GM03348 (cell line): ENCODE data around the gene KDM4B.
A peak's percentile ranks its signal among the peaks of the same experiment; 100 is the strongest.
"Not testable (repeated sequence)": the region's sequence is repeated elsewhere in the genome, so short reads cannot be mapped to it uniquely, and the experiment has no call there.

Experiments used
- DNase-seq: peaks from one replicate; pipeline ENCODE4 v3.0.0; 2012; ENCODE audit warnings: low spot score

The KDM4B gene

DNA sequence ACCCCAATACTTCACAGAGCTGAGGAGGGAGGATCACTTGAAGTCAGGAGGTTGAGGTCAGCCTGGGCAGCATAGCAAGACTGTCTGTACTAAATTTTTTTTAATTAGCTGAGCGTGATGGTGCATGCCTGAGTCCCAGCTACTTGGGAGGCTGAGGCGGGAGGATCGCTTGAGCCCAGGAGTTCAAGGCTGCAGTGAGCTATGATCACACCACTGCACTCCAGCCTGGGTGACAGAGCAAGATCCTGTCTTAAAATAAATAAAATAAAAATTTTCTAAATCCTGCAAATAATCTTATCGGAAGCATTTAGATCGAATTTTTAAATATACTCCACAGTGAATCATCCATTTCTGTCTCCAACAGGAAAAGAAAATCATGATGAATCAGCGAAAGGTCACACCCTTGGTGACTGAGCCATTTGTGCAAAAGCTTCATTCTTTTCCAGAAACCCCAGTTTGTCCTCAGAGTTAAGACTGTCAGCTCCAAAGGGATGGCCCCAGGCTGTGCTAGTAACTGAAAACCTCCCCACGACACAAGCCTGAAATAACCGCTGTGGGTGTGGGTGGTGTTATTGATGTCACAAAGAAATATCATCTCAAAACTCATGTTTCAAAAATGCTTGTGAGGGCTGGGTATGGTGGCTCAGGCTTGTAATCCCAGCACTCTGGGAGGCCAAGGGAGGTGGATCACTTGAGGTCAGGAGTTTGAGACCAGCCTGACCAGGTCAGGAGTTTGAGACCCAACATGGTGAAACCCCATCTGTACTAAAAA is 204.1 kb downstream of the KDM4B start:
- peak; percentile 90 for DNase-seq

DNA sequence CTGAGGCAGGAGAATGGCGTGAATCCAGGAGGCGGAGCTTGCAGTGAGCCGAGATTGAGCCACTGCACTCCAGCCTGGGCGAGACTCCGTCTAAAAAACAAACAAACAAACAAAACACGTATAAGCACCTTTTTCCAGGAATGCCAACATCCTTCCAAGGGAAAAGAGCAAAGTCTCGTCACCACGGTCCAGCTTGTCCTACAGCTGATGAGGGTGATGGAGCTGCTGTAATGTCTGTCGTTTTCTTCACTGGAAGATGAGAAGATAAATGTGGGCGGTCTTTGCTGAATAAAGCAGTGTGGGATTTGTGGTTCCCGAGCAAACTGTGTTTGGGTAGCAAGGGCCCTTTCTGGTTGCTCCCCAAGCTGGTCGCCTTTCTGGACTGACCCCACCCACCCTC is 205.1 kb downstream of the KDM4B start:
- no peak for DNase-seq

DNA sequence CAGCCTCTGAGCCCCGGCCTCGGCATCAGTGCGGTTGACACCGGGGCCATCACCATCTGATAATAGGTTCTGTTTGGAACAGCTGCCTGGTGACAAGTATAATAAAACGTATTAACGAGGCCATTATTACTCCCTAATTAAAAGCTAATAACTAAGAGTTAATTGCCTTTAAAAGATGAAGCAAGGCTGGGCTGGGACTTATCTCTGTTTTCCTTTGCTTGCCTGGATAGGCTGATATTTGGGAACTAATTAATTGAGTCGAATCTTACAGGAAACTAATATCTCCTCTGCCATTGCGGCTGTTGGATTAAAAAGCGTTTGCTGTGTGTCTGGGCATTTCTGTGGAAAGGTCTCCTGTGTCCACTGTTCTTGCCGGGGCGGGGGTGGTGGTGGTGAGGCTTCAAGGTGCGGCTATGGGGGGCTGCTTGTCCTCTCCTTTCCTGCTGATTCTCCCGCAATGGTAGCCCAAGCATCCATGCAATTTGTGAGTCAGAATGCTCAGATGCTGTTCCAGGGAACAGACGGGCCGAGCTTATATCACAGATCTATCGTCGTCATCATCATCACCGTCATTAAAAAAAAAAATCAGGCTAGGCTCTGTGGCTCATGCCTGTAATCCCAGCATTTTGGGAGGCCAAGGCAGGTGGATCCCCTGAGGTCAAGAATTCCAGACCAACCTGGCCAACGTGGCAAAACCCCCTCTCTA is 209.0 kb downstream of the KDM4B start:
- DNase-seq = no peak

DNA sequence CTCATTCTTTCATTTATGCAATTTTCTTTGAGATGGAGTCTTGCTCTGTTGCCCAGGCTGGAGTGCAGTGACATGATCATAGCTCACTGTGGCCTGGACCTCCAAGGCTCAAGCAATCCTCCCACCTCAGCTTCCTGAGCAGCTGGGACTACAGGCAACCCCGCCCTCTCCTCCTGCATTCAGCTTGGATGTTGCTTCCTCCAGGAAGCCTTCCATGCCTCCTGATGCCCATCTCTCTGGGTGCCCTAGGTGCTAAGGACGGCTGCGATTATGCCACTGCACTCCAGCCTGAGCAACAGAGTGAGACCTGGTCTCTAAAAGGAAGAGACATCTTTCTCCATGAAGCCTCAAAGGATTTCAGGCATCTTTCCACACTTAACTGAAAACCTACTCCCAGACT is 209.9 kb downstream of the KDM4B start:
- no peak for DNase-seq

DNA sequence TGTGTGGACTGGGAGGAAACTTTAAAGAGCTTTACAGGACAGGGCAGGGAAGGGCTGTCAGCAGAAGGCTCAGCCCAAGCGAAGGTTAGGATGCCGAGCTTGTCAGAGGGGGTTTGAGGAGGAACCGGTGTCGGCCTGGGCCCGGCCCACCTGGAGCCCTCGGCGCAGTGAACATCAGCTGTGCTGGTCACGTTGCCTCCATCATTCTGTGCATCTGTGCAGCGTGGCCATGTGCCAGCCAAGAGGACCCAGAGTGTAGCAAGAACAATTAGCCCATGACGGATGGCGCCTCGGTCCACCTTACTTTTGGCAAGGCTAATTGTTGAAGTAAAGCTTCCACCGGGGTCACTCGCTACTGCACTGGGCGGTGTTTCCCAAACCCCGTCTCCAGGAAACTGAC is 210.3 kb downstream of the KDM4B start:
- no peak for DNase-seq

DNA sequence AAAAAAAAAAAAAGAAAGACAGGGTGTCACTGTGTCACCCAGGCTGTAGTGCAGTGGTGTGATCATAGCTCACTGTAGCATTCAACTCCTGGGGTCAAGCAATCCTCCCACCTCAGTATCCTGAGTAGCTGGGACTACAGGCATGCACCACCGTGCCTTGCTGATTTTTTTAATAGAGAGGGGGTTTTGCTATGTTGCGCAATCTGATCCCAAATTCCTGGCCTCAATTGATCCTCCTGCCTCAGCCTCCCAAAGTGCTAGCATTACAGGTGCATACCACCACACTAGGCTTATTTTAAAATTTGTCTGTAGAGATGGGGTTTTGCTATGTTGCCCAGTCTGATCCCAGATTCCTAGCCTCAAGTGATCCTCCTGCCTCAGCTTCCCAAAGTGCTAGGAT is 212.4 kb downstream of the KDM4B start:
- DNase-seq = no peak

DNA sequence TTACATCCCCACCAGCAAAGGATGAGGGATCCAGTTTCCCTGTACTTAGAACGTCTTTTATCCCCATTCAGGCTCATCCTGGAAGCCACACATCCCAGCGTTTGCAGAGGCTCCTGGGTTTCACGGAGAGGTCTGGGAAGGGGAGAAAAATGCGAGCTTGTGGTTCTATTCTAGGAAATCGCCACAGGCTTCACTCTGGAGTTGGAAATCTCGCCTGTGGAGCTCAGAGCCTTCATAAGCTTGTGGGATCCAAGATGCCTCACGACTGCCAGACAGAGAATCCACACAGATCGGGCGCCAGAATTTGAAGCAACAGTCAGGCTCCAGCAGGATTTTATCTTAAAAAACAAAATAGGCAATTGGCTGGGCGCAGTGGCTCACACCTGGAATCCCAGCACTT is 213.8 kb downstream of the KDM4B start:
- no peak for DNase-seq

DNA sequence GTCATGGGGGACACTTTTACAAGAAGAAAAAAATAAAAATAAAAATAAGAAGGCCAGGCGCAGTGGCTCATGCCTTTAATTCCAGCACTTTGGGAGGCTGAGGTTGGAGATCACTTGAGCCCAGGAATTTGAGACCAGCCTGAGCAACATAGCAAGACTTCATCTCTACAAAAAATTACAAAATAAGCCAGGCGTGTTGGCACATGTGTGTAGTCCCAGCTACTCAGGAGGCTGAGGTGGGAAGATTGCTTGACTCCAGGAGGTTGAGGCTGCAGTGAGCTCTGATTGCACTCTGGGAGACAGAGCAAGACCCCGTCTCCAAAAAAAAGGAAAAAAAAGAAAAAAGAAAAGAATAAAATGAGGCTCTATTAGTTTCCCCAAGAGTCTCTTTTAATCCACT is 214.7 kb downstream of the KDM4B start:
- no peak for DNase-seq

DNA sequence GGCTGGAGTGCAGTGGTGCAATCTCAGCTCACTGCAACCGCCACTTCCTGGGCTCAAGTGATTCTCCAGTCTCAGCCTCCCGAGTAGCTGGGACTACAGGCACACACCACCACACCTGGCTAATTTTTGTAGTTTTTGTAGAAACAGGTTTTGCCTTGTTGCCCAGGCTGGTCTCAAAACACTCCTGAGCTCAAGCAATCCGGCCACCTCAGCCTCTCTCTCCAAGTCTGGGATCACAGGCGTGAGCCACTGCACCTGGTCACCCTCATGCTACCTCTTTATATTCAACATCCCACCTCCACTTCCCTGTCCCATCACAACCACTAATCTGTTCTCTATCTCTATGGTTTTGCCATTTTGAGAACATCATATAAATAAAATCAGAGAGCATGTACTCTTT is 216.0 kb downstream of the KDM4B start:
- DNase-seq = no peak

DNA sequence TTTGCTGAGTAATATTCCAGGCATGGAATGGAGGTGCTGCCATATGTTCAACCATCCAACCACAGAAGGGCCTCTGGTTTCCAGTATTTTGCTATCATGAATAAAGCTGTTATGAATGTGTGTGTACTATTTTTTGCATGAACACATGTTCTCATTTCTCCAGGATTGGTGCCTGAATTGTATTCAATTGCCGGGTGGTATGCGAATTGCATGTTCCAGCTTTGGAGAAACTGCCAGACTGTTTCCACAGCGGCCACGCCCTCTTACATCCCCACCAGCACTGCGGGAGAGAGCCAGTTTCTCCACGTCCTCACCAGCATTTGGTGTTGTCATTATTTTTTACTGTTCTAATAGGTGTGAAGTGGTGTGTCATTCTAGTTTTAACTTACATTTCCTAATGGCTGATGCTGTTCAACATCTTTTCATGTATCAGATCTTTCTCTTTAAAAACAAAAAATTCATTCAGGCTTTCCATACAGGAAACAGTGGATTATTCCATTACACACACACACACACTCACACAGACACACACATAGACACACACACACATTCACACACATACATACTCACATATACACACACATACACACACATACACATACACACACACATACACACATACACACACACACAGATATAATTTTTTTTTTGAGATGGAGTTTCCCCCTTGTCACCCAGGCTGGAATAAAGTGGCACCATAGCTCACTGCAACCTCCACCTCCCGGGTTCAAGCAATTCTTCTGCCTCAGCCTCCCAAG is 217.6 kb downstream of the KDM4B start:
- peak; percentile 91 for DNase-seq

DNA sequence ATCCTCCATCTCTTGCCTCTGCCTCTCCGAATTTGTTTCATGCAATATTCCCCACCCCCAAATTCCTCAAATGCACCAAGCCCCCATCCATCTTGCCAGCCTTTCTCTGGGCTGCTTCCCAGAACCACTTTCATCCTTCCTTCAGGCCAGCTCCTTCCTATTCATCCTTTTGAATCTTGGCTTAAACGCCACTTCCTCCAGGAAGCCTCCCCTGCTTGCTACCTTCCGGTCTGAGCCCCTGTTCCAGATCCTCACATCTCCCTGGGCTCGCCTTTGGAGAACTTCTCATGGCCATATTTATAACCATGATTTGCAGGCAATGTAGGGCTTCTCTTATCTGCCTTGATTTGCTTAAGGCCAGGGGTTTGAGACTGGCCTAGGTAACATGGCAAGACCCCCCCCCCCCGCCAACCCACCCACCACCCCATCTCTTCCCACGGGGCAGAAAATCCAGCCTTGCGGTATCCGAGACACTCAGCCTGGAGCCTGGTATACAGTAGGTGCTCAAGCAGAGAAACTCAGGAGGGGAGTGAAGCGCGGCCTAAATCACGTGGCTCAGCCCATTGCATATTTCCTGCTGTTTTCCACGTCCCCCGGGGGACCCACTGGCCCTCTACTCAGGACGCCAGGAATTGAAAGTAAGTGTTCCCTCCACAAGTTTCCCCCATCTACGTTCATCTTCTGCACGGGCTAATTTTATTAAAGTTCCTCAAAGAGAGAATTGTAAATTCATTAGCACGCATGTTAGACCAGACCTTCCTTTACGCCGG is 219.8 kb downstream of the KDM4B start:
- DNase-seq = no peak

DNA sequence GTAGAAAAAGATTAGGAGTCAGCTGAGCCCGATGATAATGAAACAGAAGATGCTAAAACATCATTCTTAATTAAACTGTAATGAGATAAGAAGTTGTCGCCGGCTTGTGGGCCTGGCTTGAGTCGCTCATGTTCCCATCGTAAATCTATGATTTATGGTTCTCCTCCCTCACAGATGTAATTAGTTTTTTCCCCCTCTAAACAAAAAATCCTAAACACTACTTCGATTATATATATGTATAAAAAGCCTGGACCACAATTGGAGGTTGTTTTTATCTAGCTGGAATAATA is 220.3 kb downstream of the KDM4B start:
- DNase-seq = no peak

DNA sequence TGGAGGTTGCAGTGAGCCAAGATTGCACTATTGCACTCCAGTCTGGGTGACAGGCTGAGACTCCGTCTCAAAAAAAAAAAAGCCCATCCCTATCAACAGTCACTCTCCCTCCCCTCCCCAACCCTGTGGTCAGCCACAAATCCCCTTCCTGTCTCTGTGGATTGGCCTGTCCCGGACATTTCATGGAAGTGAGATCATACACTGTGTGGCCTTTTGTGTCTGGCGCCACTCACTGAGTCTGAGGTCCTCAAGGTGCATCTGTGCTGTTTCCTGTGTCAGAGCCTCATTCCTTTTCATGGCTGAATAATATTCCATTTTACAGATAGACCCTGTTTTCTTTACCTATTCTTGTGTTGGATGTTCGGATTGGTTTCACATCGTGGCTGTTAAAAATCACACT is 222.2 kb downstream of the KDM4B start:
- no peak for DNase-seq

DNA sequence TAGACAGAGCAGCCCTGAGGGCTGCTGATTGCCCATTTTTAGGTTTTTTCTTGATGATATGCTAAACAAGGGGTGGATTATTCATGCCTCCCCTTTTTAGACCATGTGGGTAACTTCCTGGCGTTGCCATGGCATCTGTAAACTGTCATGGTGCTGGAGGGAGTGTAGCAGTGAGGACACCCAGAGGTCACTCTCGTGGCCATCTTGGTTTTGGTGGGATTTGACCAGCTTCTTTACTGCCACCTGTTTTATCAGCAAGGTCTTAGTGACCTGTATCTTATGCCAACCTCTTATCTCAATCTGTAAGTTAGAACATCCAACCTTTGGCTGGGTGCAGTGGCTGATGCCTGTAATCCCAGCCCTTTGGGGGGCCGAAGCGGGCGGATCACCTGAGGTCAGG is 223.7 kb downstream of the KDM4B start:
- DNase-seq = no peak

DNA sequence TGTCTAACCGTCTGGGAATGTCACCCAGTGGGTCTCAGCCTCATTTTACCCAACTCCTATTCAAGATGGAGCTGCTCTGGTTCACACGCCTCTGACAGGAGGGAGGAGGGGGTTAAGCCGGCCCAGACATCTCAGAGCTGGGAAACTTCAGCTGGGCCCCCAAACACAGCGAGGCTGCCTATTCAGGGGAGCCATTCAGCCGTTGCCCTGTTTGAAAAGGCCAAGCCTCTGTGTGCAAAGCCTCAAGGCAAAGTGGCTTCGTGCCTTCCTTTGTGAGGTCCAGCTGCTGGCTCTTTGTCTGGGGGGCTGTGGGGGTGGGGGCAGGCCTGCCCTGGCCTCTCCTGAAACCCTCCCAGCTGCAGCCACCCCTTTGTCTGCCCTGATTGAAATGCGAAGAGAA is 224.3 kb downstream of the KDM4B start:
- DNase-seq = no peak

DNA sequence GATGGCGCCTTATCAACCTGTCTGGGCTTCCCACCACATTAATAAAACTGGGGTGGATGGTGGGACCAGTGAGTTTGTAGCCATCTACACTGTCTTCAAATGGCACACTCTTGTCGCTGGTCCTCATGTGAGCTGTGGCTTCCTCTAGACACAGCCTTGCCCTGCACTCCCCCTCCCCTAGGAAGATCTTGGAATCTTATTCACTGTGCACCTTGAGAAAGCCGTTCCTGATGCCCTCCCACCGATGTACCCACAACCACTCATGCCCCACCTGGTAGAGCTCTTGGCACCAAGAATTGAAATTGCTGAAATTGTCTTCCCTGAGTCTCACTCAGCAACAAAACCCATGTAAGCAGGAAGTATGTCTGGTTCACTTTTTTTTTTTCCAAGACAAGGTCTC is 225.7 kb downstream of the KDM4B start:
- no peak for DNase-seq

DNA sequence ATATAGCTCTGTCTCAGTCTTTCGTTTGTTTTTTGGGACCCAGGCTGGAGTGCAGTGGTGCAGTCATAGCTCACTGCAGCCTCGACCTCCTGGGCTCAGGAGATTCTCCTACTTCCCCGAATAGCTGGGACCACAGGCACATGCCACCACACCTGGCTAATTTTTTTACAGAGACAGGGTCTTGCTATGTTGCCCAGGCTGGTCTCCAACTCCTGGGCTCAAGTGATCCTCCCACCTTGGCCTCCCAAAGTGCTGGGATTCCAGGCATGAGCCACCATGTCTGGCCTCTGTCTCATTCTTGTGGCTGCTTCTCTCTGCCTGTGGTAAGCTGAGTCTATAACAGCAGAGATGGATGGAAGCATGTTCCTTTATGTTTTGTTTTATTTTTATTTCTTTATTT is 226.7 kb downstream of the KDM4B start:
- not testable (repeated sequence) for DNase-seq

DNA sequence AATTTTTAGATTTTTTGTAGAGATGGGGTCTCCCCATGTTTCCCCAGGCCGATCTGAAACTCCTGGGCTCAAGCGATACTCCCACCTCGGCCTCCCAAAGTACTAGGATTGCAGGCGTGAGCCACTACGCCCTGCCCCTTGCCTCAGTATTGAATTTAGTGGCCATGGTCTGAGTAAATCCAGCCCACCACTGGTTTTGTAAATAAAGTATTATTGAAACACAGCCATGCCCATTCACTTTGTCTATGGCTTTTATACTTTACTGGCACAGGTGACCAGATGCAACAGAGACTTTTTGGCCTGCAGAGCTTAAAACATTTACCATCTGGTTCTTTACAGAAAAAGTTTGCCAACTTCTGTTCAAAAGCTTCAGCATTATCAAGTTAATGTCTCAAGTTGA is 227.9 kb downstream of the KDM4B start:
- DNase-seq = no peak

DNA sequence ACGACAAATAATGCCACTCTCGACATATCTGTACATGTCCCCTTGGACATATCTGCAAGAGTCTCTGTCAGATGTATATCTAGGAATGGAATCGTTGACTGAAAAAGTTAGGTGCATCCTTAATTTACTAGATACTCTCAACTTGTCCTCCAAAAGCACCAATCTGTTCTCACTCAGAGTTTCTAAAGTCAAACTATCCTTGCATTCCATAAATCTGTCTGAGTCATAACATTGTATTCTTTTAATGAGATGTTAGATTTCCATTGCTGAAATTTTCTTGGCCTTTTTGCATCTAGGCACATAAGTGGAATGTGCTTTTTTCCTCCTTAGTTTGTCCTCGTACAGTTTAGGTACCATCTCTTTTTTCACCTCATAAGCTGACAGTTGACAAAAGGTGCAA is 231.9 kb downstream of the KDM4B start:
- DNase-seq = no peak

DNA sequence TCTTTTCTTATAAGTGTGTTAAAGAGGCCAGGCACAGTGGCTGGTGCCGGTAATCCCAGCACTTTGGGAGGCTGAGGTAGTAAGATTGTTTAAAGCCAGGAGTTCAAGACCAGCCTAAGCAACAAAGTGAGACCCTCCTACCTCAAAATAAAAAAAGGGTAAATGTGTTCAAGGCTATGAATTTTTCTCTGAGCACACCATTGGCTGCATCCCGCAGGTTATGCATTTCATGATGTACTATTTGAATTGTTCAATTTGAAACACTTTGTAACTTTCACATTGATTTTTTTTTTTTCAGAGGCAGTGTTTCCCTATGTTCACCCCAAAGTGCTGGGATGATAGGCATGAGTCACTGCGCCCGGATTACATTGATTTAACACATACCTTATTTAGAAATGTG is 233.6 kb downstream of the KDM4B start:
- DNase-seq = no peak
